Stimulated activated CD8-positive, alpha-beta memory T cell treated with anti-CD3 and anti-CD28 coated beads, Interleukin-4, amount 100 ng/mL, for 4 hours (primary cell): ENCODE data around the gene ASAP3.

Experiments
- DNase-seq, 2 donors: peaks; one replicate each; pipeline ENCODE4 v3.0.0-alpha.2; 2020; ENCODE audit warnings: low read depth in 2 of 2, low spot score in 1 of 2

ASAP3 gene

DNA sequence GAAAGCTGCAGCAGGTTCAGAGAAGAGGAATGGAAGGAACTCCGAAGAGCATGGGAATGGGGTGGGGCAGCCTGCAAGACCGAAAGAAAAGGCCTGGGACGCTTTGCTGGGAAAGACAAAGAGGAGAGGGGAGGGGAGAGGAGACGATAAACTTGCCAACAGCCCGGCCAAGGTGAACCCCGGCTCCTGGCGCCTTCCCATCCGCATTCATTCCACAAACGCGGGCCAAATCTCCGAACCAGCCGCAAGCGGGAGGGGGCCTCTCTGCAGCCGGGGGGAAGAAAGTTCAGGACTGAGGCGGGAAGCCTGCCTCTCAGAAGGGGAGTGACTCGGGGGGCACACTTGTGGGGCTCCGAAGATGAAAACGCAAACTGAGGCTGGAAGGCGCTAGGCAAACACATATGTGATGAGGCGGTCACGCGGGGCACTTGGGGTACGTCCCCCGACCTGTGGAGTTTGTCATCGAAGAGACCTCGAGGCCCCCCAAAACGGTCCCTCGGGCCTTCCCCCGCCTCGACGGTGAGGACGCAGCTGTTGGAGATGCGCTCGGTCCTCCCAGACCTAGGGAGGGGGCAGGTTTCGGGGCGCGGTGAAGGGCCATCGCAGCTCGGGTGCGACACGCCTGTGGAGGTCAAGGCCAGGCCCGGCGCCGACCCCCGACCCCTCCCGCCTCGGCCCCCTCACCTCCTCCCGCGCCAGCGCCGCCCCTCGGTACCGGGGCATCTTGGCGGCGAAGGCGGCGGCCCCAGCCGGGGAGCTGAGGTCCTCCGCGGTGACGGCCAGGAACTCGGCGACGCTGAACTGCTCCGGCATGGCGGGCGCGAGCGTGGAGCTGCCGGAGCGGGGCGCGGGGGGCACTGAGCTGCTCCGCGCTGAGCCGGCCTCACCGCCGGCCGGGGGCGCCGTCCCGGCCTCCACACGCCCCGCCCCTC is at the start of gene ASAP3:
Gene ASAP3, minus strand, starts transcription at position 859 of the 932 bp plus-strand sequence. Its CDS starts 46 bp downstream, at position 813.
- no peak for DNase-seq

DNA sequence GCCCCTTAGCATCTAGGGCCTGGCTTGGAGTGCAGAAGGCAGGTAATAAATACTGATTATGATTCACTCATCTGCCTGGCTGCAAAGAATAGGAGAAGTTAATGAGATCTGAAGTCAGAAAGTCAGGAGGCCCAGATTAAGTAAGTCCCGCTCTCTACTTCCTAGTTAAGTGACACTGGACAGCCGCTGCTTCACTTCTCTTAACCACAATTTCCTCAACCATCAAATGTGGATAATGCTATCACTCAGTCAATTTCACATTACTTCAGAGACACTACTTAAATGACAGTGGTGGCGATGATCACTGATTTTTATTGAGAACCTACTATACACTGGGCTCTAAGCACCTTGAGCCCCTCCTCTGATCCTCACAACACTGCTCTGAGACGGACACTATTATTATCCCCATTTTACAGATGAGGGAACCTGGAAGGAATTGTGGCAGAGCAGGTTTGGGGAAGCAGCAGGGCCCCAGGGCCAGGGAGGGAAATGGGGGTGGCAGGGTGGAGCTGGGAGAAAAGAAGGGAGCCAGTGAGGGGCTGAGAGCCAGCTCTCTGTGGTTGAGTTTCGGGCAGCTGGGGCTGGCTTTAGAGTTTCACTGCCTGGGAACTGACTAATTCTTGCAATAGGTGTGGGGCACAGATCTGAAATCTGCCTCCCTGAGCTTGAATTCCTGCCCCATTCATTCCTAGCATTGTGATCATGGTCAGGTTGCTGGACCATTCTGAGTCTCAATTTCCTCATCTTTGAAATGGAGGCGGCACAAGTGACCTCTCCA is 49.5 kb upstream of the ASAP3 start:
- DNase-seq, result no peak

DNA sequence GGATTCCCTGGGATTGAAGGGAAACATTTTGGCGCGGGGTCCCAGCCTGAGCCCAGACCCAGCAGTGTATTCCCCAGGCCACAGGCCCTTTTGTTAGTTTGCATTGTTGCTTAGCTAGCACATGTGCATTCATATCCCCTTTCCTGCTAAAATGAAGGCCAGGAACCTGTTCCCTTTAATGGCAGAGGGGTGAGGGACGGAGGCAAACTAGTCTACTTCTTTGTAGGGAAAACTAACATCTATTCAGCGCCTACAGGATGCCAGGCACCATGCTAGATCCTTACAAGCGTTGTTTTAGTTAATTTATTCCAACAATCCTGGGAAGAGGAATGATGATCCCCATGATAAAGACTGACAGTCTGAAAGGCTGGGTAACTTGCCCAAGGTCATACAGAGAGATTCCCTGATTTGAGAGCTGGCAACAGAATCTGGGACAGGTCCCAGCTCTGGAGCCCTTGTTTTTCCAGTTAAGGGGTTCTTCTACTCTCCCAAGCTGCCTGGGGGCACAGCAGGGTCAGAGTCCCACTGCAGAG is 47.6 kb upstream of the ASAP3 start:
- DNase-seq, result no peak

DNA sequence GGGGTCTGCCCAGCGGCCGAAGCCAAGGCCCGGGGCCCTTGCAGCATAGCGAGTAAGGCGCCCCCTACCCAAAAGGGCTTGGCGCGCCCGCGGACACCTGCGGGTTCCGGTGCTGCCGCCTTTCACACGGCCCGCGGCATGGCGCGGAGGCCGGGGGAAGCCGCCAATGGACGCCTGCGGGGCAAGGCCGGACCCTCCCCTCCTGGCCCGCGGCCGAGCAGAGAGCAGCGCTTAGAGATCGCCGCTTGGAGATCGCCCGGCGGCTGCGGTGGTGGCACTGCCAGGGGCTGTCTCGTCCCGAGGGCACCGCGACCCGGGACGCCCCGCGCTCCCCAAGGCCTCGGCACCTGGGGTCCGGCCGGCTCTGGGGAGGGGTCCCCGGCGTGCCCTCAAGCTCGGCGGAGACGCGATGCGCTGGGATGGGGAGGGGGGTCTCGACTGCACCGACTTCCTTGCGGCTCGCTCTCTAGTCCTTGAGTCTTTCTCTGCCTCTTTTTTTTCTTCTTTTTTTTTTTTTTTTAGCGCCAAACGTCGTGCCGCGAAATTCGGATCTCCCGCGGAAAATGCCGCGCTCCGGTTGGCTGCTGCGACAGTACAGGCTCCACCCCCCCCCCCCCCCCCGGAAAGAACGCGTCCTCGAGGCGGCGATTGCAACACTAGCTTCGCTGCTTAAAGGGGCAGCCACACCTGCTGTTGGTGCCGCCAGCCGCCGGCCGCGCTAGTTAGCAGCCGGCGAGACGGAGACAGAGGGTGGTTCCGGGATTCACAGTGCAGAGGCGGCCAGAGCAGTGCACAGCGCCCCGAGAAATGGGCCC is 47.0 kb upstream of the ASAP3 start, which contains the start of gene E2F2:
Gene E2F2, minus strand, starts transcription at position 487 of the 815 bp plus-strand sequence. Its CDS starts 440 bp downstream, at position 47.
- DNase-seq, result peak; percentile 57 to 65

DNA sequence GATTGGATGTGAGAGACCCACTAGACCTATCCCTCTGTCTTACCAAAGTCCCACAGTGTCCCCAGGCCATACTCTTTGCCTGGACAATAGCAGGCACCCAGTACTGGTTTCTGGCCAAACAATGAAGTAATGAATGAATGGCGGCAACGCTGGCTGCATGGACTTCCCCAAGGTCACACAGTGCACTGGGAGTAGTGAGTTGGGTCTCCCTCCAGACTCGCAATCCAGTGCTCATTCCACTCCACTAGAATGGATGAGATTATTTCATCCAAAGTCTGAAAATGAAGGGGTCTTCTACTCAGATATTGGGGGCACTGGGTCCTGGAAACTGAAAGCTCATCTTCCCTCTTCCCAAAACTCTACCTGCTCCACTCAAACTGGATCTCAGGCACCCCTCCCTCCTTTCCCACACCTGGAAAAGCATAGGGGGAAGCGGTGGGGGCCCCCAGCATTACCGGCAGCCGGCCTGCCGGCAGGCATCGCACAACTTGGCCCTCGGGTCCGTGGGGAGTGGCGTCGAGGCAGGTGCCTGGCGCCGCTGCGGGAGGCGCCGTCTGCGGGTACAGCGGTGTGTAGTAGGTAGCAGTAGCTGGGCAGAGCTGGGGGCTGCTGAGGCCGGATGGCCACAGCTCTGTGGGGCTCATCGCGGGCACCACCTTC is 46.2 kb upstream of the ASAP3 start:
- DNase-seq, result no peak

DNA sequence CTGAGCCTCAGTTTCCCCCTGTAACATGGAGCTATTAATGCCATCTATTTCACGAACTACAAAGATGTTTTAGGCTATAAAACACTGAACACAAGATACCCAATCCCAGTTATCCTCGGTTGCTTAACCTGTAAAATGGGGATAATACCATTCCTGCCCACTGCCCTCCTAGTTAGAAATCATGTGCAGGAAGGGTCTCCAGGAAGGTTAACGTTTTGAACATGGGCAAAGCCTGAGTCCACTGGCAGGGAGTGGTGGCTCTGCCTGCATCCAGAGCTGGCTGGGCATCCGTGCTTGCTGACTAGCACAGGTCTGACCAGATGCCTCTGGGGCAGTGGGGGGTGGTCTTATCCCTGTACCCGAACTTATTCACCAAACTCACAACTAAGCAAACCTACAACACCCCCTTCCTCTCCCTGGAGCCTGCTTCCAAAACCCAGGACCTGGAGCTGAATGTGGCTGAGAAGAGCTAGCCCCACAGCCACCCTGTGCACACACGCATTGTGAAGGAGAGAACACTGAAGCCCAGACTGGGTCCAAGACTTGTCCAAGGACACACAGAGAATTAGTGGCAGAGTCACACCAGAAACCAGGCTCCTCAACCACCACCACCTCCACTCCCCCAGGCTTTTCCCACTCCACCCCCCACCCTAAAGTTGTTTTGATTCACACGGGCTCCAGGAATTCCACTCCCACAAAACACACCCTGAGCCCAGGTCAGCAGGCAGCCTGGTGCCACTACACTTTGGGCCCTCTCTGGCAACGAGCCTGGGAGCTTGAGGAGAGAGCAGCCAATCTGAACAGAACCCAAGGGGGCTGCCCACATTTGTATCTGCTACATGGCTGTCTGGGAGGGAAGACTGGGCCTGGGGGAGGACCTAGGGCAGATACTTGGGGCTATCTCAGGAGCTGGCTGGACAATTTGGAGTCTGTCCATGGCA is 45.4 kb upstream of the ASAP3 start:
- DNase-seq, result no peak

DNA sequence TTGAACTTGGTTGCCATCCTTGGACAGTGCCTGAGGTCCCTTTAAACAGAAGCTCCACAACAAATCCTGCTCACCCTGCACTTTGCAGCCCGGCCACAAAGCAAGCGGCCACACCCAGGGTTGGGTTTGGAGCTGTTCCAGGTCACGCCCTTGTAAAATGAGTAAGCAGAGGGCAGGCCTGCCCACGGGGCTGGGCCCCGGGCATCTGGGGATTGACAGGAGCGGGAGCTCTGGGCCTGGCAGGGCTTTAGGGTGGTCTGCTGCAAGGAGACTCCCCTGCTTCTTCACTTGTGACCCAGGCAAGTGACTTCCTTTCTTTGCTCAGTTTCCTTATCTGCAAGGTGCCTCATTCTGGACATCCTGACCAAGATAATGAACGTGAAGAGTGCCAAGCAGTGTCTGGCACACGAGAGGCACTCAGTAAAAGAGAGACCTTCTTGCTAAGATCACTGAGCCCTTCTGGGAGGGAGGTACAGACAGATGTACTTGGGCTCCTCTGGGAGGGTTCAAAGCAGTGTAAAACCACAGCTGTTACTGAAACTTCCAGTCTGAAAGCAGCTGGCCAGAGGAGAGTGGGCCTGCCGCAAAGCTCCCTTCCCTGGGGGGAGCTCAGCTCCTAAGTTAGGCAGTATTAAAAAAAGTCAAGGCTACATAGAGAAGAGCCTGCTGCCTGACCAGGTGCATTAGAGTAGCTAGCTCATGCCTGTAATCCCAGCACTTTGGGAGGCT is 44.4 kb upstream of the ASAP3 start:
- peak; percentile 53 to 54 for DNase-seq

DNA sequence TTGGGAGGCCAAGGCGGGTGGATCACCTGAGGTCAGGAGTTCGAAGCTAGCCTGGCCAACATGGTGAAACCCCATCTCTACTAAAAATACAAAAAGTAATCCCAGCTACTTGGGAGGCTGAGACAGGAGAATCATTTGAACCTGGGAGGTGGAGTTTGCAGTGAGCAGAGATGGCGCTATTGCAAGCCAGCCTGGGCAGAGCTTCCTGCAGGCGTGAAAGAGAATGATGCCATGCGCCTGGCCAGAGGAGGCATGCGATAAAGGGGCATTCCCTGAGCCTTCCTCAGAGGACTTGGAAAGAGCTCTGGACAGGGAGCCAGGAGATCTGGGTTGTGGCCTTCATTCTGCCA is 43.9 kb upstream of the ASAP3 start:
- DNase-seq, result no peak

DNA sequence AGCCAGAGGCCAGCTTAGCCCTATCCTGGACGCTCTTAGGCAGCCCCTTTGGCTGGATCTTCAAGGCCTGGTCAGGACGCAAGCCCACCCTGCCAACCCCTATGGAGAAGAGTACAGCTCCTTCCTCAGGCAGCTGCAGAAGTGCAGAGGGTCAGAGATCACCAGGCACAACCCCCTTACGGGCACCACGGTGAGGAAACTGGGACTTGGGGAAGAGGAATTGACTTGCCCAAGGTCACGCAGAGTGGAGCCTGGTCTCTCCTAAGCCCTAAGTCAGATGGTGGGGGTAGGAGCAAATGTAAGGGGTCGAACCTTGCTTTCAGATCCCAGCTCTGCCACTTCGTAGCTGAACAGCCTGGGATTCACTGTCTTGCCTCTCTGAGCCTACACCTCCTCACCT is 43.4 kb upstream of the ASAP3 start:
- no peak for DNase-seq

DNA sequence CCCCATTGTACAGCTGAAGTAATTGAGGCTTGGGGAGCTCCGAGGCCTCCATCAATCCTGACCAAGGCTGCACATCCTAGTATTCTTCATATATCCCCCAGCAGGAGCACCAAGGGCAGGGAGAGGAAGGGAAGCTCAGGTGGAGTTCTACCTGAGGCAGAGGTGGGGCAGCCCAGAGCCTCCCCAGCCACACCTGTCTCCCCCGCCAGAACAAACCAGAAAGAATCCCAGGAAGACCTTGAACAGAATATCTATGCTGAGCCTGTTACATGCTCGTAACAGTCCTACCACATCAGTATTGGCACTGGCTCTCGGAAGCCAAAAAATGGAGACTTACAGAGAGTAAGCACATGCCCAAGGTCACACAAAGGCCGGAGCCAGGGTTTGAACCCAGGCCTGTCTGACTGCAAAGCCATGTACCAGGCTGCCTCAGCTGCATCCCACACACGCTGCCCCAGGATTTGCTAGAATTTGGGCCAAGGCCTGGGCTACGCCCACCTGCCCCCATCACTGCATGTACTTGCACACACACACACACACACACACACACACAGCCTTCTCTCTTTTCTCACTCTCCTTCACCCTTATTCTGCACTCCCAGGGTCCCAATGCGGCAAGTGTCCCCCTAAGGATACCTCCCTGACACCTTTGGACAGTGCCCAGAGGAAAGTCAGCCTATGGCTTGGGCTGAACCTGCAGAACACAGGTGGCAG is 42.5 kb upstream of the ASAP3 start:
- no peak for DNase-seq

DNA sequence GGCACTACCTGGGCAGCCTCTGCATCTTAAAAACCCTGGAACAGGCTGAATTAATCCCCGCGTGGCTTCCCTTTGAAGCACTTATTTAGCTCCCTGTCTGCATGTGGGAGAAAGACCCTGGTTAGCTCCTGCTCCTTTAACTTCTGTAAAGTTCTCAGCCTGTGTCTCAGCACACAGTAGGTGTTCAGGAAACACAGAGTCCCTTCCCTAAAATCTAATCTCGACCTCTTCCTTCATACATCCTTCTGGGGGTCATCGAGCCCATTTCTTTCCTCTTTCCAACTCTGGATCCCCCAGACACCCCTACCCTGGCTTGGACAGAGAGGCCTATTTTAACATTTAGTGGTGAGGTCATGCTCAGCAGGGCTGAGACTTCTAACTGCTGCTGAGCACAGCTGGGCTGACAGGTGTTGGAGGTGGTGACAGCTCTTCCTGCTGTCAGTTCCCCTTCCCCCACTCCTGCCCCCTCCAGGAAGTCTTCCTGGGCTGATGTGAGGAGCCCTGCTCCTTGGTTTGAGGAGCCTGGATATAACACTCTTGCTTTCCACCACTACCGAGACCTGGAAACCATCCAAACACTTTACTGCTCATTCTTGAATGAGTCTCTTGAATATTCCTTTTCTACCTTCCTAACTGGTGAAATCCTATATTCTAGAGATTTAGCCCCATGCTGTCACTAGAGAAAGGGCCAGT is 41.7 kb upstream of the ASAP3 start:
- no peak for DNase-seq

DNA sequence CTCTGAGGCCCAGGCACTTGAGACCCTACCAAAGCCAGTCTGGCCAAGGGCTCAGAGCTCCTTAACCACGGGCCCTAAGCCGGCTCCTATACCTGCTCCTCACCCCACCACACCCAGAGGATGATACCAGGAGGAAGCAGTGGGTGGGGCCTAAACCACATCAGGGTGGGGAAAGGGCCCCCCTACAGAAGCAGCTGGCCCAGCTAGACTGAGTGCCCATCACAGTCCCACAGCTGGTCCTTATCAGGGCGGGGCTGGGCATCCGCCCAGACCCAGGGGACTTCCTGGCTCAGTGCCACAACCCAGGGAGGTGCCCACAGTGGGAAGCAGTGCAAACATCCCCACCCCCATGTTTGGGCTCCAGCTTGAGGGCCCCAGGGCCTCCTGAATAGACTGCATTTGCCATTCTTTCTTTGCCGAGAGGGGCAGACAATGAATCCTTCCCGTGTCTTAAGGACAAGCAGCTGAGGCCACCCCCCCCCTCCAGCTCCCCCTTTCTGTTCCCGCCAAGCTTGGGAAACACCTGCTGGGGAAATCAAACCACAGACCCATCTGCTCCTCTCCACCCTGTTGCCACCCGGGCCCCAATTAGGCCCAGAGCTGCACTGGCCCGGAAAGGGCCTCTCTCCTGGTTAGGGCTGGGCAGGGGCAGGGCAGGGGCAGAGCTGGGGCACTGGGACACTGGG is 40.9 kb upstream of the ASAP3 start:
- no peak for DNase-seq

DNA sequence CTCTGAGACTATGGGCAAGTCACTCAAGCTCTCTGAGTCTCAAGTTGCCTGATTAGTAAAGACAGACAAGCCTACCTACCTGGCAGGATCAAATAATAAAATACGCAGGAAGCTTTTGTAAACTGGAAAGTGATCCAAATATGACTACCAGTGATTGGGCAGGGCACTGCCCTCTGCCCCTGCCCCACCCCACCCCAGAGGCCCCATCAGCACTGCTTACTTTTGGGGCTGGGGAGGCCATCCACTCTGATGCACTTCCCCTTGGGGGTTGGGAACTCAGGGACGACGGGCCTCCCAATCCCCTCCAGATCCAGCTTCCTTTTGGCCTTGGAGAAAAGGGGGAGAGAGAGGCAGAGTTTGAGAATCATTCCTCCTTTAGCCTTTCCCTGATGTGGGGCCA is 40.2 kb upstream of the ASAP3 start:
- DNase-seq, result no peak

DNA sequence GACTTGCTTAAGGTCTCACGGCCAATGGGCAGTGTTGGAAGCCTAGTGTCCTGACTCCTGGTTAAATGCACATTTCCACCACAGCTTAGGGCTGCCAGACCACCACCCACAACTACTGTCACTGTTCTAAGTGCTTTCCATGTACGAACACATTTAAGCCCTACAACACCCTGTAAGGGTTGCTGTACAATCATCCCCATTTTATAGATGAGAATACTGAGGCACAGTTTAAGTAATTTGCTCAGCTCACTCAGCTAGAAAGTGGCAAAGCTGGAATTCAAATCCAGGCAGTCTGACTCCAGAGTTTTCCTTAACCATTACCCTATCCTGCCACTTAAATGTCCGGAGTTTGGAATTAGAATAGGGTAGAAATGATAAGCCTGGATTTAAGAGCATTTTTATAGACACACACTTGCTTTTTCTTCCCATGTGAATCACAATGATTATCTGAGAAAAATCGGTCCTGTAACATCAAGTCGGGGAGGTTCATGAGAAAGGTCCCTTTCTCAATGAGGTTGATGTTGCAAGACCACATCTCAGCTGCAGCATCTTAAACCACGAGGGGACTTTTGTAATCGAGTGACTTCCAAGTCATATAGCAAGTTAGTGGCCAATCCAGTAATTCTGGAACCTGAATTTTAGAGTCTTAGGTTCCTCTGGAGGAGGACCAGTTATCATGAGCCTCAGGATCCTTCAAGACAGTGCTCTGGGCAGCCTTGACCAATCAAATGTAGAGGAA is 38.4 kb upstream of the ASAP3 start:
- no peak for DNase-seq

DNA sequence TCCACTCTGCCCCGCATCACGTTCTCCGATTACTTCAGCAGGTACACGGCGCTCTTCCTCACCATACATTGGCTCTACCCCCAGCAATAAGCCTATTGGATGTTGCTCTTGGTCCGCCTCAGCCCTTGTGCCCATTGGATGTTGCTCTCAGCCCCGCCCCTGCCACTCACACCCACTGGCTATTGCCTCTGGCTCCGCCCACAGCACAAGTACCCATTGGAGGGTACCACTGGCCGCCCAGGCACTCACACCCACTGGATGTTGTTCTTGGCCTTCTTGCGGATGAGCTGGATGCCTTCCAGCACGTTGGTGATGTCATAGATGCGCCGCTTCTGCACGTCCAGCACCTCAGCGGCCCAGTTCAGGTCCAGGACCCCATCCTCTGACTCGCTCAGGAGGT is 37.6 kb upstream of the ASAP3 start:
- no peak for DNase-seq

DNA sequence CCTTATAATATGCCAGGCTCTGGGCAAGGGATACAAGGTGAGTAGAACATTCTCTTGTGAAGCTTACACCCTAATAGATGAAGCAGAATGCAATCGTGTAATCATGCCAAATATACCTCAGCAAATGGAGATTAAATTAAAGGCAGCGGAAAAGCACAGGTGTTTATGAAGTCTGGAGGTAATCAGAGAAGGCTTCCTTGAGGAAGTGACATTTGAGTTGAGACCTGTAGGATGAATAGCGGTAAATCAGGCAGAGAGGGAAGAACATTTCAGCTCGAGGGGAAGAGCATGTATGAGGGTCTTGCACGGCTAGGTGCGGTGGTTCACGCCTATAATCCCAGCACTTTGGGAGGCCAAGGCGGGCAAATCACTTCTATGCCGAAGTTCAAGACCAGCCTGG is 33.6 kb upstream of the ASAP3 start:
- no peak for DNase-seq
